Neural cell (in vitro differentiated cells): ENCODE results near the gene PRSS21.

Experiments used
- CTCF ChIP-seq: fragments of 450-650 bp; IDR thresholded peaks from 2 replicates; pipeline ENCODE4 v1.5.1; 2014; ENCODE audit warnings: antibody characterized with exemption, mild to moderate bottlenecking, moderate library complexity; ENCODE audit not compliant: poor library complexity, severe bottlenecking
- EP300 ChIP-seq: fragments of 450-650 bp; conservative IDR thresholded peaks from 2 replicates; pipeline ENCODE4 v1.6.1; 2014; ENCODE audit warnings: antibody characterized with exemption, mild to moderate bottlenecking, moderate library complexity; ENCODE audit not compliant: poor library complexity, severe bottlenecking
- EZH2 ChIP-seq: fragments of 200-600, 300-800 bp; shearing (Covaris generic), sonication (generic); IDR thresholded peaks from 2 replicates; pipeline ENCODE4 v1.6.1; 2014; ENCODE audit warnings: antibody characterized with exemption, low read length, borderline replicate concordance, mild to moderate bottlenecking; ENCODE audit not compliant: insufficient read depth, poor library complexity, severe bottlenecking
- POLR2AphosphoS5 ChIP-seq: IDR thresholded peaks from 2 replicates; pipeline ENCODE4 v1.6.1; 2012

GRCh38 chr16:2819179-2819938 lies 2.3 kb downstream of the PRSS21 start:
- TF ChIP-seq EP300 (no peak), CTCF (no peak), POLR2AphosphoS5 (no peak), EZH2 (no peak)
